Endothelial cell of umbilical vein (primary cell): ENCODE data around the gene CNMD. TPM values are rescaled to one million over a fixed set of nuclear protein-coding genes. Genes with fewer than 3 reads are reported as not detected.

Experiments used
- BruUV-seq: library from RNA; stranded (reverse); fragments of 400-500 nt; replicated peaks from 2 replicates; lab custom pipeline; 2021; lab: Mats Ljungman, UMichigan
- CTCF ChIA-PET: fragments of 300-600, 350-600 bp; sonication (Branson Sonifier 250); formaldehyde crosslinking; loops from one replicate; lab custom pipeline; 2021; ENCODE audit warnings: antibody characterized with exemption, inconsistent platforms; lab: Charles Lee
- POLR2A ChIA-PET: fragments of 300-600, 350-600 bp; sonication (Branson Sonifier 250); formaldehyde crosslinking; loops from one replicate; lab custom pipeline; 2021; ENCODE audit warnings: antibody characterized with exemption, inconsistent platforms; lab: Charles Lee
- DNase-seq: peaks from one replicate; pipeline ENCODE4 v3.0.0-alpha.2; 2011; ENCODE audit warnings: low read depth, low spot score
- FAIRE-seq: peaks from 2 replicates; lab custom pipeline; 2011; peaks lifted over from hg19 to GRCh38; lab: Jason Lieb, UNC
- H2AFZ ChIP-seq: 2 replicates; pipeline ENCODE4 v1.6.0; 2012; ENCODE audit warnings: low read depth, low read length, control low read depth, inconsistent platforms
- H3K27ac ChIP-seq: 2 replicates; pipeline ENCODE4 v1.5.1; 2011; ENCODE audit warnings: low read depth, mild to moderate bottlenecking, control low read depth, low read length, moderate library complexity; ENCODE audit not compliant: insufficient read depth
- H3K27me3 ChIP-seq, 2 experiments: 2 replicates each; pipeline versions ENCODE4 v1.6.0 to v1.6.1; 2011; ENCODE audit warnings: low read length in 2 of 2, mixed read lengths in 1 of 2; ENCODE audit not compliant: control insufficient read depth in 2 of 2, insufficient read depth in 2 of 2
- H3K36me3 ChIP-seq, 2 experiments: 2 replicates in 1 of 2; 3 replicates in 1 of 2; pipeline ENCODE4 v1.5.1; 2011; ENCODE audit warnings: low read length in 2 of 2, mild to moderate bottlenecking in 1 of 2, moderate library complexity in 1 of 2; ENCODE audit not compliant: control insufficient read depth in 2 of 2, insufficient read depth in 2 of 2; ENCODE audit errors: extremely low read depth in 1 of 2
- H3K4me1 ChIP-seq: 3 replicates; pipeline ENCODE4 v1.5.1; 2011; ENCODE audit warnings: mild to moderate bottlenecking, low read length; ENCODE audit not compliant: control insufficient read depth, insufficient read depth; ENCODE audit errors: extremely low read depth
- H3K4me2 ChIP-seq: 2 replicates; pipeline ENCODE4 v1.6.1; 2011; ENCODE audit warnings: low read length, control low read depth, mixed read lengths; ENCODE audit not compliant: insufficient read depth
- H3K4me3 ChIP-seq, 3 experiments: fragments of 200-600 bp in 1 of 3; sonication (generic), shearing (Covaris generic) in 1 of 3; replicated peaks in 1 of 3; 2 replicates each; pipeline ENCODE4 v1.5.1; 2011 to 2016; ENCODE audit warnings: control low read depth in 3 of 3, low read length in 3 of 3, mild to moderate bottlenecking in 2 of 3, inconsistent platforms in 1 of 3, low read depth in 1 of 3, moderate library complexity in 1 of 3; ENCODE audit not compliant: insufficient read depth in 1 of 3
- H3K79me2 ChIP-seq: 2 replicates; pipeline ENCODE4 v1.6.0; 2012; ENCODE audit warnings: low read length, inconsistent platforms; ENCODE audit not compliant: control insufficient read depth, insufficient read depth
- H3K9ac ChIP-seq: replicated peaks from 2 replicates; pipeline ENCODE3; 2011; ENCODE audit warnings: low read length, control low read depth; ENCODE audit not compliant: insufficient read depth; ENCODE audit errors: extremely low read depth
- H3K9me1 ChIP-seq: replicated peaks from 3 replicates; pipeline ENCODE4 v1.6.0; 2011; ENCODE audit warnings: mild to moderate bottlenecking, low read length; ENCODE audit not compliant: control insufficient read depth, insufficient read depth; ENCODE audit errors: extremely low read depth
- H3K9me3 ChIP-seq: replicated peaks from 2 replicates; pipeline ENCODE4 v1.5.1; 2012; ENCODE audit warnings: low read length, inconsistent platforms; ENCODE audit not compliant: control insufficient read depth, insufficient read depth
- H4K20me1 ChIP-seq: replicated peaks from 2 replicates; pipeline ENCODE3; 2011; ENCODE audit warnings: mild to moderate bottlenecking, low read length; ENCODE audit not compliant: control insufficient read depth, insufficient read depth; ENCODE audit errors: extremely low read depth
- EZH2 ChIP-seq: IDR thresholded peaks from 2 replicates; pipeline ENCODE4 v1.6.1; 2012; ENCODE audit warnings: borderline replicate concordance, low read depth, mild to moderate bottlenecking, moderate library complexity, low read length, inconsistent platforms; ENCODE audit not compliant: severe bottlenecking
- FOS ChIP-seq: IDR thresholded peaks from 2 replicates; pipeline ENCODE4 v1.6.1; 2011; ENCODE audit warnings: mild to moderate bottlenecking, low read length, moderate library complexity, borderline replicate concordance; ENCODE audit not compliant: insufficient read depth
- GATA2 ChIP-seq: IDR thresholded peaks from 2 replicates; pipeline ENCODE4 v1.7.0; 2011; ENCODE audit warnings: low read depth, mild to moderate bottlenecking, moderate library complexity, mixed read lengths, low read length; ENCODE audit not compliant: insufficient read length, insufficient read depth
- JUN ChIP-seq: IDR thresholded peaks from 2 replicates; pipeline ENCODE4 v1.6.1; 2011; ENCODE audit warnings: borderline replicate concordance, low read depth; ENCODE audit not compliant: insufficient read length, insufficient read depth
- MAX ChIP-seq: IDR thresholded peaks from 2 replicates; pipeline ENCODE4 v1.6.1; 2011; ENCODE audit not compliant: insufficient read depth, insufficient read length
- POLR2AphosphoS5 ChIP-seq: IDR thresholded peaks from 2 replicates; pipeline ENCODE4 v1.6.1; 2012; ENCODE audit warnings: low read depth, mild to moderate bottlenecking, control low read depth, low read length, moderate library complexity; ENCODE audit not compliant: insufficient read depth
- dilution Hi-C: fragments of 300-500 bp; cut with MboI; formaldehyde crosslinking; loops from one replicate; pipeline ENCODE4 v1.15.0; 2019; ENCODE audit warnings: low sequenced_read_pairs; ENCODE audit not compliant: extremely low pct_ligation_motif_present
- intact Hi-C: fragments of 100-400 bp; cut with micrococcal nuclease; formaldehyde crosslinking; loops from one replicate; pipeline ENCODE4 v1.10.0; 2022
- polyA plus RNA-seq, 4 experiments: library from polyadenylated mRNA; depleted of rRNA in 3 of 4; stranded (reverse) in 3 of 4; unstranded in 1 of 4; fragments of >200 nt; gene quantifications; 2 replicates each; pipeline versions ENCODE4 v1.2.1 to v1.2.3, GENCODE V29; 2011 to 2012; ENCODE audit warnings: missing spikeins in 1 of 4
- total RNA-seq: library from RNA; stranded (reverse); gene quantifications from 2 replicates; pipeline ENCODE4 v1.2.3, GENCODE V29; 2021
- TF ChIP-seq, protein P1 (sequence below), 2 donors: IDR thresholded peaks; 1 replicate in 1 of 2; 2 replicates in 1 of 2; pipeline ENCODE4 v1.5.1; 2011; ENCODE audit warnings: low read length in 2 of 2, mild to moderate bottlenecking in 2 of 2, moderate library complexity in 2 of 2, control low read depth in 1 of 2, inconsistent platforms in 1 of 2, low read depth in 1 of 2; ENCODE audit not compliant: insufficient read depth in 1 of 2; ENCODE audit errors: extremely low read depth in 1 of 2

Gene CNMD
- total and polyA plus RNA-seq, 2 donors (not counting 3 experiments of a cell fraction or from before 2014, with no cell fraction given): not detected

GRCh38 chr13:52787235-52787634 is 47.6 kb upstream of the CNMD start:
- ChIA-PET POLR2A (no interaction called here), CTCF (no interaction called here)
- no peaks in the 10 kb centered on the region for H4K20me1 ChIP-seq
- no peak overlapping the region for H3K4me3 ChIP-seq
- no peaks in the 10 kb centered on the region for H3K36me3 ChIP-seq
- no peak overlapping the region for H3K27ac ChIP-seq
- BruUV-seq: no TSS peak
- no peaks in the 10 kb centered on the region for H3K4me1 ChIP-seq
- DNase-seq (no peak), FAIRE-seq (no peak)
- dilution Hi-C loops: no loop called here
- H3K9ac ChIP-seq: no peak overlapping the region
- H3K9me1 ChIP-seq: no peaks in the 10 kb centered on the region
- intact Hi-C loops: no loop called here
- H3K4me2 ChIP-seq: no peak overlapping the region
- H3K79me2 ChIP-seq: no peaks in the 10 kb centered on the region
- no peaks in the 10 kb centered on the region for H3K9me3 ChIP-seq
- no peaks in the 10 kb centered on the region for H3K27me3 ChIP-seq
- TF ChIP-seq JUN: no peak
- TF ChIP-seq MAX: no peak
- no peak for TF ChIP-seq EZH2
- no peak for TF ChIP-seq GATA2
- no peak for TF ChIP-seq FOS
- no peak for TF ChIP-seq POLR2AphosphoS5
- TF ChIP-seq, protein P1, sequence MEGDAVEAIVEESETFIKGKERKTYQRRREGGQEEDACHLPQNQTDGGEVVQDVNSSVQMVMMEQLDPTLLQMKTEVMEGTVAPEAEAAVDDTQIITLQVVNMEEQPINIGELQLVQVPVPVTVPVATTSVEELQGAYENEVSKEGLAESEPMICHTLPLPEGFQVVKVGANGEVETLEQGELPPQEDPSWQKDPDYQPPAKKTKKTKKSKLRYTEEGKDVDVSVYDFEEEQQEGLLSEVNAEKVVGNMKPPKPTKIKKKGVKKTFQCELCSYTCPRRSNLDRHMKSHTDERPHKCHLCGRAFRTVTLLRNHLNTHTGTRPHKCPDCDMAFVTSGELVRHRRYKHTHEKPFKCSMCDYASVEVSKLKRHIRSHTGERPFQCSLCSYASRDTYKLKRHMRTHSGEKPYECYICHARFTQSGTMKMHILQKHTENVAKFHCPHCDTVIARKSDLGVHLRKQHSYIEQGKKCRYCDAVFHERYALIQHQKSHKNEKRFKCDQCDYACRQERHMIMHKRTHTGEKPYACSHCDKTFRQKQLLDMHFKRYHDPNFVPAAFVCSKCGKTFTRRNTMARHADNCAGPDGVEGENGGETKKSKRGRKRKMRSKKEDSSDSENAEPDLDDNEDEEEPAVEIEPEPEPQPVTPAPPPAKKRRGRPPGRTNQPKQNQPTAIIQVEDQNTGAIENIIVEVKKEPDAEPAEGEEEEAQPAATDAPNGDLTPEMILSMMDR (IDR thresholded peaks at IDR 0.05; ENCODE audit: extremely low read depth in 1 of 2, insufficient read depth in 1 of 2, low read depth in 1 of 2, low read length in 2 of 2): no peak
- no peak overlapping the region for H2AFZ ChIP-seq
